OCI-LY3 (cell line): ENCODE measurements around the gene ZNF727.

ENCODE experiments used
- CTCF ChIP-seq: fragments of 200-600, 300-600 bp; sonication (generic); IDR thresholded peaks from 2 replicates; pipeline ENCODE4 v1.5.1; 2014; ENCODE audit warnings: antibody characterized with exemption, low read length, low read depth
- EZH2phosphoT487 ChIP-seq: fragments of 200-600 bp; shearing (Covaris generic); IDR thresholded peaks from 2 replicates; pipeline ENCODE4 v1.6.1; 2018; ENCODE audit warnings: antibody characterized with exemption, mixed run types, low read depth

DNA sequence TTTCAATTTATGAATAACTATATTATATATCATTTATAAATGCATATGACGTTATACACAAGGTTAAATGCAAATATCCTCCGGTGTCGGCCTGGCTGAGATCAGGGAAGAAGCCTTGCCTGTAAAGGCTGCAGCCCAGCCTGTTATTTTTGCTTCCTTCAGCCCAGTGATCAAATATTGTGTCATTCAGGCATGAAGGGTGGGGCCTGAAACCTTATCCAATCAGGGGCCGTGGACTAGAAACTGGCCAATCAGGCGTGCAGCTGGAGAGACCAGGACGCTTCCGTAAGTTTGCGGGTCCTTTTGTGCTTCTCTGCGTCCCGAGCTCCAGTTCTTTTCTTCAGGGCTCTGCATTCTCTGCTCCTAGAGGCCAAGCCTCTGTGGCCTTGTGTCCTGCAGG, 46.7 kb upstream of the ZNF727 start, which contains the start of gene ZNF722:
- TF ChIP-seq CTCF (no peak), EZH2phosphoT487 (no peak)
